Subcutaneous adipose tissue (tissue), 4 donors: Measurements from ENCODE around the gene ANKRD12. TPM values are rescaled to one million over a fixed set of nuclear protein-coding genes. Genes with fewer than 3 reads are reported as not detected.

Experiments used
- total RNA-seq, 4 donors: library from RNA; depleted of rRNA; stranded (reverse); fragments of >200 nt; gene quantifications; one replicate each; pipeline ENCODE4 v1.1.0, GENCODE V29; 2016
- TF ChIP-seq, protein P1 (sequence below): fragments of 450-650 bp; IDR thresholded peaks from one replicate; pipeline ENCODE4 v1.5.1; 2016; ENCODE audit warnings: low read depth, mild to moderate bottlenecking, control low read depth, antibody characterized with exemption, moderate library complexity

ANKRD12 gene
- total RNA-seq, 4 donors from 2014 or later = 38.6 to 99.5 (median 65.4) TPM

DNA sequence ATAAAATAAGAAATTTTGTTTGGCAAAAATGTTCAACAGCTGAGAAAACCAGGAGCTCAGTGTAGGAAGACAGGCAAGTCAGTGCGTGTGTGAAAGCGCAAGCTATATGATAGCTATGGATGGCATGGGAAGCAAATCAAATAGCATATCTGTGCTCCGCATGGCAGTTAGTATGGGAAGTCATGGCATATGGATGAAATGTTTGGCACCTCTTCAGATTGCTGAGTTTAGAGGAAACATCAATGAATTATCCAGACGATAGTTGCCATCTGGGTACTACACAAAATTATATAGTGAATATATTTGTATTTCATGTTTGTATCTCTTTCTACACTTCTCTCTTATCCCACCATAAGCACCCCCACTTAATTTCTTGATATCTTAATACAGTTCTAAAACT lies 112.1 kb downstream of the ANKRD12 start:
- TF ChIP-seq, protein P1, sequence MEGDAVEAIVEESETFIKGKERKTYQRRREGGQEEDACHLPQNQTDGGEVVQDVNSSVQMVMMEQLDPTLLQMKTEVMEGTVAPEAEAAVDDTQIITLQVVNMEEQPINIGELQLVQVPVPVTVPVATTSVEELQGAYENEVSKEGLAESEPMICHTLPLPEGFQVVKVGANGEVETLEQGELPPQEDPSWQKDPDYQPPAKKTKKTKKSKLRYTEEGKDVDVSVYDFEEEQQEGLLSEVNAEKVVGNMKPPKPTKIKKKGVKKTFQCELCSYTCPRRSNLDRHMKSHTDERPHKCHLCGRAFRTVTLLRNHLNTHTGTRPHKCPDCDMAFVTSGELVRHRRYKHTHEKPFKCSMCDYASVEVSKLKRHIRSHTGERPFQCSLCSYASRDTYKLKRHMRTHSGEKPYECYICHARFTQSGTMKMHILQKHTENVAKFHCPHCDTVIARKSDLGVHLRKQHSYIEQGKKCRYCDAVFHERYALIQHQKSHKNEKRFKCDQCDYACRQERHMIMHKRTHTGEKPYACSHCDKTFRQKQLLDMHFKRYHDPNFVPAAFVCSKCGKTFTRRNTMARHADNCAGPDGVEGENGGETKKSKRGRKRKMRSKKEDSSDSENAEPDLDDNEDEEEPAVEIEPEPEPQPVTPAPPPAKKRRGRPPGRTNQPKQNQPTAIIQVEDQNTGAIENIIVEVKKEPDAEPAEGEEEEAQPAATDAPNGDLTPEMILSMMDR = no peak

DNA sequence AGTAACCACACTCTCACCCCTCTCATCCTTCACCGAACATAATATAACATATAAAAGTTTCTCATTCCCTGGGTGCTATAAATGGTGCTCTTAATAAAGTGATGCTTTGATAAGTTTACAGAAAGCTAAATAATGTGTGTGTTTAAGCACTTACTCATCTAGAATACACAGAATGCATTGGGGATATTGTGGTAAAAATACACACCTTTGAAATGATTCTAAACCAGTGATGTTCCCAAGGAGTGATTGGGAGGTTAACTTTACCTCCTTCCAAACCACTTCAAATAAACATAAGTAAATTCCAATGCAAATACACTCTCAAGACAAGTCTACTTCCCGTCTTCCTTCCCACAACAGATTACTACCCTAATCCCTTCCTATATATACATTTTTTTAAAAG lies 112.7 kb downstream of the ANKRD12 start:
- TF ChIP-seq, protein P1 = no peak

DNA sequence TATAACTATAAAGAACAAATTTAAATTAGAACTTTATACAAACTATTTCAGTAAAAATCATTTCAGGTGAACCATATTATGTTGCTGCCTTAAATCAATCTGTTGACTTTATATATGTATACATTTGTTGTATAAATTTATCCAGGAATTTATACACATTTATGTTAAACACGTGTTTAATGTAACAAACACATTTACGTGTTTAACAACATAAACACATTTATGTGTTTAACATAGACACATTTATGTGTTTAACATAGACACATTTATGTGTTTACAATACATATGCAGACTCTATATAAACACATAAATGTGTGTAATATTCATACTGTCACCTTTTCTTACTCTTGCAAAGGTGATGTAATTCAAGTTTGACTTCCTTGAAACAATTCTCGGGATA lies 122.6 kb downstream of the ANKRD12 start:
- TF ChIP-seq, protein P1 = no peak

DNA sequence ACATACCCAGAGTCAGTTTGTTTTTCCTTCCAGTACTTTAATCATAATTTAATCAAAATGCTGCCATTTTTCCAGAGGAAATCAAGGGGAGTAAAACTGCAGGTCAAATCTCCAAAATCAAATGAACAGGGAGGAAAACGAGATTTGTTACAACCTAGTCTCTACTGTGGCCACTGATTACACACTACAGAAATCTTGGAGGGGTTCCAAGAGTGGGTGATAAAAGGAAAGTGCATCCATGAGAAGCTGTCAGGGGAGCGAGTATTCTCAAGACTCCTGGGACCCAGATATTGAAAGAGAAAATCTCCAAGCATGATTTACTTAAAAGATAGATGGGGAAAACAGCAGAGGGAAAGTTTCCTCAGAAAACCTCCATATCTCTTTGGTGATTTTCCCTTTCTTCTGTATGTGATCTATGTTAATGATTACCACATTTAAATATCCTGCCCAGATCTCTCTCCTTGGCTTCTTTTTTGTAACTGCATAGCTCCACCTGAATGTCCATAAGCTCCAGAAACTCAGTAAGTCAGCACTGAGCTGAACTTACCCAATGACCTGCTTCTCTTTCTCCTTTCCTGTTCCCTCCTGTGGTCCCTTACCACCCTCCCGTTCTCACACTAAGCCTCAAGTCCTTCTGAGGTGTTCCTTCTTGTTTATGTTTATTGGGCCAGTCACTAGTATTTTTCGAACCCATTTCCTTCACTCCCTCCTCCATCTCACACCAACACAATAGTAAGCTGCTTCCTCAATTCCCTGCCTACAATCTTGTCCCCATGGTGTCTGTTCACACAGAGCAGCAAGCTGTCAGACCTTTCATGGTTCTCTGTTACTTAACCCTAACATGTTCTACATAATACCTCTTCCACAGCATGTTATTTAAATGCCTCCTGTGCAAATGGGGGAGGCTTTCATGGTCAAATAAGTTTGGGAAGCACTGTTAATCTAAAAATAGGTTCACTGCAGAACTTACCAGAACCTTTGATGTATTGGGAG lies 124.1 kb downstream of the ANKRD12 start:
- TF ChIP-seq, protein P1 = no peak

DNA sequence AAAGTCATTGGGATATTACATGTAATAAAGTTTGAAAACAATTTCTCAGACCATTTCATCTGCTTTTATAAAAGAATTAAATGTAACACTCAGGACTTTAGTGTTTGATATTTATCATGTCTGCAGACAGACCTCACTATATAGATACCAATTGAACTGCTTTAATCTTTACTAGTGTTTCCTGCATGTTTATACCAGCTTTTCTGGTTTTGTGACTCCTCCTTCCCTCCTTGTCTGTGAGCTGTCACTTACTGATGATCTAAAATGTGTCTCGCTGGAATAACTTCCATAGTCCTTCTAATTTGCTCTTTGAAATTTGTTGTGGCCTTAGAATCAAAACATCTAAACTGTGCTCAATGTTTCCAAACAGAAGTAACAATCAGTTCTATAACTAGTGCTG lies 126.7 kb downstream of the ANKRD12 start:
- TF ChIP-seq, protein P1 = no peak

DNA sequence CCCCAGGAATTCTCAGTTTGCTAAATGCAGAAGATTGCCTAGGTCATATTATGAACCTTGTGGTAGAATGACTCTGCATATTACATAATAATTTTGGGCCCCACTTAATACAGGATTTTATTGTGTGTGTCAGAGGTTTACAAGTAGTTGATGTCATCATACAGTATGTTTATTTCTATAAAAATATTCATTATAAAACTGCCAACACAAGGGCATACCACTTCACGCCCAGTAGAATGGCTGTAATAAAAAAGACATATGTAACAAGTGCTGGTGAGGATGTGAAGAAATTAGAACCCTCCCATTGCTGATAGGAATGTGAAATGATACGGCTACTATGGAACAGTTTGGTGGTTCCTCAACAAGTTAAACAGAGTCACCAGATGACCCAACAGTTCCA lies 136.6 kb downstream of the ANKRD12 start:
- TF ChIP-seq, protein P1 = no peak

DNA sequence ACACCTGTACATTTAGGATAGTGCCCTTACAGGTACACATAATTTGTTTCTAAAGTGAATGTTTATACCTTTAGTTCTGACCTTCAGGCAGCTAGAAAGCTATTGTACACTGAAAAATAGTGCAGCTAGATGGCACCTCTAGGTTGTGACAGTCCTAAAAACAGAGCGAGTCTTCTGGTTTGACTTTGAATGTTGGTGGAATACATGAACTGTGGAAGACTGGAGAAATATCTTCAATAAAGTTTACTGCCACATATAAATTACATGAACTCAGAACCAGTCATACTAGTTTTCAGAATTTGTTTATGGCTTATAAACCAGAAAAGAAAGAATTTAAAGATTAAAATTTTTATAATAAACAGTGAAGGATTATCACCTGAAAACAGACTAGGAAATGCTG lies 139.3 kb downstream of the ANKRD12 start:
- TF ChIP-seq, protein P1 = no peak
